Effector CD8-positive, alpha-beta T cell (primary cell): ENCODE measurements around the gene BMPER.

ENCODE experiments used
- DNase-seq: peaks from one replicate; lab custom pipeline; 2025; lab: John Stamatoyannopoulos, UW

BMPER gene

GRCh38 chr7:34093276-34093675, 187.9 kb downstream of the BMPER start:
- no peak for DNase-seq

GRCh38 chr7:34096198-34096651, 190.9 kb downstream of the BMPER start:
- no peak for DNase-seq

- DNase-seq = no peak
These were observed 191.4 kb downstream of the BMPER start for GRCh38 chr7:34096777-34097176.

- DNase-seq = no peak
These were observed 195.3 kb downstream of the BMPER start for GRCh38 chr7:34100661-34101060.

GRCh38 chr7:34104115-34104514, 198.8 kb downstream of the BMPER start:
- DNase-seq = no peak

- no peak for DNase-seq
These were observed 199.7 kb downstream of the BMPER start for GRCh38 chr7:34104992-34105391.

- DNase-seq = no peak
These were observed 201.9 kb downstream of the BMPER start for GRCh38 chr7:34107276-34107675.

GRCh38 chr7:34108165-34108564, 202.8 kb downstream of the BMPER start:
- DNase-seq = no peak

- DNase-seq = no peak
These were observed 204.8 kb downstream of the BMPER start for GRCh38 chr7:34109936-34110780.

- DNase-seq = no peak
These were observed 205.7 kb downstream of the BMPER start for GRCh38 chr7:34111031-34111430.

- no peak for DNase-seq
These were observed 210.2 kb downstream of the BMPER start for GRCh38 chr7:34115503-34115902.

GRCh38 chr7:34117573-34117972, 212.2 kb downstream of the BMPER start:
- DNase-seq = no peak

GRCh38 chr7:34121366-34121765, 216.0 kb downstream of the BMPER start:
- no peak for DNase-seq

- DNase-seq = no peak
These were observed 218.0 kb downstream of the BMPER start for GRCh38 chr7:34123316-34123715.

GRCh38 chr7:34124765-34125164, 219.4 kb downstream of the BMPER start:
- no peak for DNase-seq

- DNase-seq = no peak
These were observed 223.4 kb downstream of the BMPER start for GRCh38 chr7:34128762-34129161.

GRCh38 chr7:34130558-34131295, 225.4 kb downstream of the BMPER start:
- DNase-seq = no peak

GRCh38 chr7:34131371-34131770, 226.0 kb downstream of the BMPER start:
- DNase-seq = no peak

- DNase-seq = no peak
These were observed 228.1 kb downstream of the BMPER start for GRCh38 chr7:34133356-34133982.

- DNase-seq = no peak
These were observed 228.8 kb downstream of the BMPER start for GRCh38 chr7:34133983-34134782.

GRCh38 chr7:34135924-34136323, 230.6 kb downstream of the BMPER start:
- no peak for DNase-seq

GRCh38 chr7:34136698-34137097, 231.4 kb downstream of the BMPER start:
- no peak for DNase-seq
